Mucosa of descending colon (tissue), 3 donors: Measurements from ENCODE around the gene ZNF276. TPM values are rescaled to one million over a fixed set of nuclear protein-coding genes. Genes with fewer than 3 reads are reported as not detected.
A peak's percentile ranks its signal among the peaks of the same experiment; 100 is the strongest.

Experiments used
- ATAC-seq: fragments of 200-7000 bp; cut with Tn5 transposase; one replicate; pipeline ENCODE4 v1.9.1; 2020; ENCODE audit warnings: mild to moderate bottlenecking, moderate library complexity
- DNase-seq, 3 donors: peaks; one replicate each; pipeline ENCODE4 v3.0.0-alpha.2; 2020
- H3K36me3 ChIP-seq: fragments of 200-600 bp; one replicate; pipeline ENCODE4 v1.8.0; 2021; ENCODE audit warnings: low read depth, mild to moderate bottlenecking
- H3K4me1 ChIP-seq: fragments of 200-600 bp; one replicate; pipeline ENCODE4 v1.8.0; 2021; ENCODE audit warnings: low read depth, mild to moderate bottlenecking
- H3K4me3 ChIP-seq: fragments of 200-600 bp; one replicate; pipeline ENCODE4 v1.8.0; 2021; ENCODE audit warnings: mild to moderate bottlenecking
- H3K9me3 ChIP-seq: fragments of 200-600 bp; one replicate; pipeline ENCODE4 v1.8.0; 2021; ENCODE audit warnings: mild to moderate bottlenecking
- CTCF ChIP-seq: fragments of 200-600 bp; IDR thresholded peaks from one replicate; pipeline ENCODE4 v1.8.0; 2022; ENCODE audit warnings: antibody characterized with exemption, mild to moderate bottlenecking
- intact Hi-C, 2 donors: fragments of 100-400 bp; cut with DNase I in 1 of 2; cut with micrococcal nuclease in 1 of 2; formaldehyde crosslinking; loops; one replicate each; pipeline versions ENCODE4 v1.11.0 to v1.11.1; 2022; cut with DNase I, micrococcal nuclease
- total RNA-seq, 3 donors: library from RNA; stranded (reverse); fragmentation: NEBNext Ultra II Directional in 2 of 3; extraction: Animal tissue kit (Norgen Biotek cat#: 25700) in 2 of 3; gene quantifications; one replicate each; pipeline versions ENCODE4 v1.2.1 to v1.2.4, GENCODE V29; 2021 to 2023
- donor health status: DM: no; HTN: no; CAD: no; lungs with moderate emphysema.
- donor health status: DM: no; HTN: no; CAD: no.
- donor health status: DM: no; HTN: yes; CAD: no.

The ZNF276 gene
- total RNA-seq, 3 donors from 2014 or later = 30.5 to 50.4 (median 31.6) TPM

- Histone ChIP-seq H3K4me1 (peaks cover 14% of the 10 kb centered on the region), H3K4me3 (no peak overlapping the region), H3K36me3 (no peaks in the 10 kb centered on the region), H3K9me3 (no peaks in the 10 kb centered on the region)
- no peak for TF ChIP-seq CTCF
- no peak for DNase-seq
- intact Hi-C loops = no loop called here
- no peak for ATAC-seq
These were observed 10.4 kb upstream of the ZNF276 start for GRCh38 chr16:89710709-89711564.

GRCh38 chr16:89711601-89712273 lies 9.6 kb upstream of the ZNF276 start:
- no peaks in the 10 kb centered on the region for H3K36me3 ChIP-seq
- TF ChIP-seq CTCF = no peak
- no peaks in the 10 kb centered on the region for H3K9me3 ChIP-seq
- ATAC-seq = peak; percentile 82
- H3K4me1 ChIP-seq = peaks cover 14% of the 10 kb centered on the region
- intact Hi-C loops = no loop called here
- H3K4me3 ChIP-seq = no peak overlapping the region
- peak; percentile 64 to 82 (median 73) for DNase-seq

GRCh38 chr16:89712274-89712781 lies 9.0 kb upstream of the ZNF276 start:
- intact Hi-C loops = no loop called here
- ATAC-seq (peak; percentile 1), DNase-seq (no peak)
- Histone ChIP-seq H3K9me3 (no peaks in the 10 kb centered on the region), H3K4me1 (peaks cover 14% of the 10 kb centered on the region), H3K4me3 (no peak overlapping the region), H3K36me3 (no peaks in the 10 kb centered on the region)
- no peak for TF ChIP-seq CTCF

- Histone ChIP-seq H3K4me1 (peaks cover 16% of the 10 kb centered on the region), H3K9me3 (no peaks in the 10 kb centered on the region)
These were observed 4.8 kb upstream of the ZNF276 start for GRCh38 chr16:89716493-89716892.

More at GRCh38 chr16:89716493-89716892, 4.8 kb upstream of the ZNF276 start:
- Histone ChIP-seq H3K4me3 (no peak overlapping the region), H3K36me3 (no peaks in the 10 kb centered on the region)
- no peak for DNase-seq
- intact Hi-C loops = no loop called here
- ATAC-seq = no peak
- TF ChIP-seq CTCF = no peak
